Frontal cortex (tissue), 4 donors: Measurements from ENCODE around the gene SMARCA2. TPM values are rescaled to one million over a fixed set of nuclear protein-coding genes. Genes with fewer than 3 reads are reported as not detected.

ENCODE experiments used
- DNase-seq, 2 donors: peaks; one replicate each; pipeline ENCODE4 v3.0.0; 2012; ENCODE audit warnings: low spot score in 2 of 2
- FAIRE-seq: peaks from 2 replicates; lab custom pipeline; 2012; peaks lifted over from hg19 to GRCh38; lab: Jason Lieb, UNC
- total RNA-seq: library from RNA; depleted of rRNA; stranded (reverse); fragments of >200 nt; gene quantifications from one replicate; pipeline ENCODE4 v1.2.3, GENCODE V29; 2014
- donor health status: control.
- donor health status: control.
- donor health status: control.

SMARCA2 gene
- 227 TPM for total RNA-seq

DNA sequence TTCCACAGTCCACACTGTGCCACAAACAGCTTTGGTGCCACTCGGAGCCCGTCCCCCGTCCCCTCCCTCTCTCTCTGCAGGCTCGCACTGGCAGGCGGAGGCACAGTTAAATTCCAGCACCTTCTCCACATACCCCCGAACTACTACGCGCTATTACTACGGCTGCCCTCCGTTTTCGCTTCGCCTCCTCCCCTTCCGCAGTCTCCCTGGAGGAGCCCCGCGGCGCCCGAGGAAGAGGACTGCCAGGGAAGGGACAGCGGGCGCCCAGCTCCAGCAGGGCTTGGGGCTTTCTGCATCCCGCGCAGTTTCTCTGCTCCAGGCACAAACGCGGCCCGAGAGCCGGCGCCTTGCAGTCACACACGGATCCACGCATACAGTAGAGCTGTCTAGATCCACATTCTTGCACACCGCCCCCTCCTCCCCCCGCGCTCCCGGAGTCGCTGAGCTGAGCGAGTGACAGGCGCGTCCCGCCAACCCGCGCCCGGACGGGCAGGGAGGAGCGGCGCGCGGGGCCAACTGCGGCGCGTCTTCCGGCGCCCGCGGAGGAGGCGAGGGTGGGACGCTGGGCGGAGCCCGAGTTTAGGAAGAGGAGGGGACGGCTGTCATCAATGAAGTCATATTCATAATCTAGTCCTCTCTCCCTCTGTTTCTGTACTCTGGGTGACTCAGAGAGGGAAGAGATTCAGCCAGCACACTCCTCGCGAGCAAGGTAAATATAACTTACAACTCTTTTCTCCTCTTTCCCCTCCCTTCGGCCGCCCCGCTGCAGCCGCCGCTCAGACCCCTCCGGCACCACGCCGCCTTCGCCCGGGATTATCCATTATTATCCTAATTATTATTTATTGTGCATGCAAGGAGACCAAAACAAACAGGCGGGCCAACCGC lies at the start of gene SMARCA2:
SMARCA2 (plus strand) TSS at position 652 of the 885 bp plus-strand sequence. CDS start 13,676 bp downstream, outside the sequence.
- FAIRE-seq (no peak), DNase-seq (peak; percentile 90 to 94)

DNA sequence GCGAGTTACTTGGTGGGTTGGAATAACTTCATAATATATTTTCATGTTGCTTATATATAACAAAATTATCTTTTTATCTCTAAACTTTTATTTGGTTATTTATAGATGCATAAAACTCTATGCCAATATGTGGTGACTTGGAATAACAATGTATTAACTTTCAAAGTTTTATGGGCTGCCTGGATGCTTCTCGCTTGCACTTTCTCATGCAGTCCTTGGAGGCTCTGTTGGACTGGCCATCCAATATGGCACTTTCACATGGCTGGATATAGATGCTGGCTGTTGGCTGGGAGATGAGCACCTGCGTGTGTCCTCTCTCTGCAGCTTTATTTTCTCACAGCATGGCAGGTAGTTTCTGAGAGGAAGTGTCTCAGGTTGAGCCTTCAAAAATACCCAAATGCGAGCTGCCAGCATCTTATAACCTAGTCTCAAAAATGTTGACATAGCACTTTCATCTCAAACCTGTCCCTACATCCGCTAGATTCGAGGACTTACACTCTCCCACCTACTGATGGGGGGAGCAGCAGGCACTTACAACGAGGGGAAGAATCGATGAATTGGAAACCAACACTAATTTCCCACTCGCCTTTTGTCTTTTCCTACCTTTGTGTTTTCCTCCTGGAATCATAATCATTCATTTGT lies 48.3 kb upstream of the SMARCA2 start:
- FAIRE-seq: no peak
- DNase-seq: no peak

DNA sequence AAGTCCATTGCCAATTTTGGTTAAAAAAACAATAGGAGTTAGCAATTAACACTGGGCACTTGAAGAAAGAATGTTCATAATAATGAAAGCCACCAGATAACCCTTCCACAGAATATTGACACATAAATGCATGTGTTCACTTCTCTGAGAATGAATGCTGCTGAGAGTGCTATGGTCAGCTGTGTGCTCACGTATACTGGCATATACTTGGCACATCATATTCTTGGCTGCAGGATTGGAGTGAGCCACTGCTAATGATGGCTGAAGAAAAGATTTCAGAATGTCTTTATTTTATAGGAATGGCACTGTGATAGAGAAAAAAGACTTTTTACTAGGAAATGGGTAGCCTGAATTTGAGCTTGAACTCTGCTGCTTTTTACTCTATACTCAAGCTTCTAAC lies 46.0 kb upstream of the SMARCA2 start:
- DNase-seq: no peak
- no peak for FAIRE-seq

DNA sequence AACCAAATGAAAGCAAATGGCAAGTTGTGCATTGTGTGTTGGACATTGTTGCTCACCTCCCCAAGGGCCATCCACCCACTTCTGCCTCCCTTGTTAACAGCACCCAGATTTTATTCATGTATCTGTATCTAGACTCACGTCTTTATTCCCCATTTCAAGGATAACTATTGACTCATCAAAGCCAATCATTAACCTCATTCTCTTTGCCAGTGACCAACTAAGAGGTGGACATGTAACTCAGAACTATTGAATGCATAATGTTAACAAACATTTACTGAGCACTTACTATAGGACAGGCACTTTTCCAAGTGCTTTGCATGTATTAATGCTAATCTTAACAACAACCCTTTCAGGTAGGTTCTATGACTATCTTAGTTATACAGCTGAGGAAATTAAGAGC lies 45.2 kb upstream of the SMARCA2 start:
- DNase-seq: no peak
- FAIRE-seq: no peak

DNA sequence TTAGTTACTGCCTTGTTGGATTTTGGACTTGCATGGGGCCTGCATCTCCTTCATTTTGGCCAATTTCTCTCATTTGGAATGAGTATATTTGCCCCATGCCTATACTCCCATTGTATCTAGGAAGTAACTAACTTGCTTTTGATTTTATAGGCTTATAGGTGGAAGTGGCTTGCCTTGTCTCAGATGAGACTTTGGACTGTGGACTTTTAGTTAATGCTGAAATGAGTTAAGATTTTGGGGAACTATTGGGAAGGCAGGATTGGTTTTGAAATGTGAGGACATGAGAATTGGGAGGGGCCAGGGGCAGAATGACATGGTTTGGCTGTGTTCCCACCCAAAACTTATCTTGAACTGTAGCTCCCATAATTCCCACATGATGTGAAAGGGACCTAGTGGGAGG lies 42.5 kb upstream of the SMARCA2 start:
- no peak for FAIRE-seq
- DNase-seq: no peak

DNA sequence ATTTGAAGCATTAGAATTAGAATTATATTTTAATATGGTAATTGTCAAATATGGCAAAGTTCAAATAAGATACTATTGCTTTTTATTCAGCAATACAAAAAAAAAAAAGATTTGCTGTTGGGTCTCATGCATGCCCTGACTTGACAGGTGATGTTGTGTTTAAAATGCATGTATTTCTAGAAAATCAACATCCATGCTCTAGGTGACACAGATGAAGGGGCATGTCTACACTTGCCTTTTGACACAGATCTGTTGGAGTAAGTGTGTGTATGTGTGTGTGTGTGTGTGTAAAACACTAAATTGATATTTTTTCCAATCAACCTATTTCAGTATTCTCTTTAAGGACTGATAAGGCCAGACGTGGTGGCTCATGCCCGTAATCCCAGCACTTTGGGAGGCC lies 38.1 kb upstream of the SMARCA2 start:
- FAIRE-seq (no peak), DNase-seq (no peak)

DNA sequence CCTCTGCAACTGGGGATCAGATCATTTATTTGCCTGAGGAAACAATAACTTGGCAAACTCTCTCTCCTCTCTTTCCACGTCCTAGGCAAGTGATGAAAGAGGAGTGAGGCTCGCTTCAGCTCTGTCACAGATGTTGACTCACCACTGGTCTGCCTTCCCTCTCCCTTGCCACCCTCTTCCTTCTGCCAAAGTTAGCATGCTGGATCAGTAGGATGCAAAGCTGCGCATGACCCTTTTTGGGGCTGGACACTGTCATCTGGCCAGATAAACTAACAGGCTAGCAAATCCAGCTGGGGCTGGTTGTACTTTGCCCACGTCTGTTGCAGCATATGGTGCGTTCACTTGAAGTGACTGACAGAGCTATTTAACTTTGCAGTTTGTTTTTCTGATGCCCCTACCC lies 36.2 kb upstream of the SMARCA2 start:
- DNase-seq: no peak
- no peak for FAIRE-seq

DNA sequence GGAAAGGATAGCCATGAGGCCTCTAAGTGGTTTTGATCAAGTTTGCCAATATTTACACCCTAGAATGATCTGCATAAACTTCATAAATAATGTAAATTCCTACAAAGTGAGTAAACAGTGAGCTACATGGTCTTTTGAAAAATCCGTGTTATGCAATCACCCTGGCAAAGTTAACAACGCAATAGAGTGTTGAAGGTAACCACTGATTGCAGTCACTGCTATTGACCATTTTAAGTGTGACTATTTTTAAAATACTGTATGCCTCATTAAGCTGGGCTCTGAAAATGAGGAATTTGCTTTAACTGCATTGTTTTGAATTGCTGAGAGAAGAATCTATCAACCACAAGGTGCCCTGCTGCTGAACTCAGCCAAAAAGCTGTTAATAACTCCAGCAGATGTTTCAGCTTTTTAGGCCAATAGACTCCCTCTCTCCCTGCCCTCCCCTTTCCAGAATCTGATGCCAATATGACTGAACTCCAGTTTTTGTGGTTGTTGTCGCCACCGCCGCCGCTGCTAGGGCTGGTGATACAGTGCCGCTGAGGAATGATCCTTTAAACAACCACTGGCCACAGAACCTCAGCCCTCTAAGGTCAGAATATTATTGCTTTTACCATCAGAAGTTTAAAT lies 35.3 kb upstream of the SMARCA2 start:
- no peak for DNase-seq
- FAIRE-seq: no peak

DNA sequence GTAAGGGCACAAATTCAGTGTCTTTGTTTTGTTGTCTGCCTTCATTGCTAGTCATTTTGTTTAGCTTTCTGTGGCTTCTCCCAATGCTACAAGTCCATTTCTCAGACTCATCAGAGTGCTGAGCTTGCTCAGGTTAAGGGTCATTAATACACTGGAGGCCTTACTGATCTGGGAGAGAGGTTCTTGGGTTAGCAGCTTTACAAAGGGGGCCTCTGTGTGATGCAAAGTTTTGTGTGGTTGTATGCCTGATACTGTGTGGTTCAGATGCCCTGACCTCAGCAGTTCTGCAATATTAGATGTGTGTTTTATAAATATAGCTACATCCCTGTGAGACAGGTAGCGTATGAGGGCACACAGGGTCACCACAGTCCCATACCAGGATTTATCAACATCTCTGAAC lies 34.8 kb upstream of the SMARCA2 start:
- FAIRE-seq: no peak
- no peak for DNase-seq

DNA sequence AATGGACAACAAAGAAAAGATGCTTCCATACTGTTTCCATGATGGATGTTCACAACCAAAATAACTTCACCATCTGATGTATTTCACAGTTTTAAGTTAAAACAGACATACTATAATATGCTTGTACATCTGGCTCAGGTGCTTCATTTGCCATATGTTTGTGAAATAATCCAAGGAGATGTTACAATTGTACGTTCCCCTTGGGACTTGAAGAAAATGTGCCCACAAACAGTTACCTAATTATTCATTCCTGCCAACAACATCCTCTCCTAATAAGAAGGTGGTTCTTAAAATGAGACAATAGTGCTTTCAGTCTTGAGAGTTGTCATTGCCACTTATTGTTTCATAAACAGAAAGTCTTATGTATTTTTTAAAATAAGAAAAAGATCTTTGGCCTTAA lies 33.1 kb upstream of the SMARCA2 start:
- FAIRE-seq (no peak), DNase-seq (no peak)

DNA sequence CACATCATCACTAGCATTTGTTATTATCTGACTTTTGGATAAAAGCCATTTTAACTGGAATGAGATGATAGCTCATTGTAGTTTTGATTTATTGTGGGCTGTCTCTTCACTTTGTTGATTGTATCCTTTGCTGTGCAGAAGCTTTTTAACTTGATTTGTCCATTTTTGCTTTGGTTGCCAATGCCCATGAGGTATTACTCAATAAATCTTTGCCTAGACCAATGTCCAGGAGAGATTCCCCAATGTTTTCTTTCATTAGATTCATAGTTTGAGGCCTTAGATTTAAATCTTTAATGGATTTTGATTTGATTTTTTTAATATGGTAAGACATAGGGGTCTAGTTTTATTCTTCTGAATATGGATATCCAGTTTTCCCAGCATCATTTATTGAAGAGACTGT lies 28.8 kb upstream of the SMARCA2 start:
- no peak for DNase-seq
- FAIRE-seq: no peak

DNA sequence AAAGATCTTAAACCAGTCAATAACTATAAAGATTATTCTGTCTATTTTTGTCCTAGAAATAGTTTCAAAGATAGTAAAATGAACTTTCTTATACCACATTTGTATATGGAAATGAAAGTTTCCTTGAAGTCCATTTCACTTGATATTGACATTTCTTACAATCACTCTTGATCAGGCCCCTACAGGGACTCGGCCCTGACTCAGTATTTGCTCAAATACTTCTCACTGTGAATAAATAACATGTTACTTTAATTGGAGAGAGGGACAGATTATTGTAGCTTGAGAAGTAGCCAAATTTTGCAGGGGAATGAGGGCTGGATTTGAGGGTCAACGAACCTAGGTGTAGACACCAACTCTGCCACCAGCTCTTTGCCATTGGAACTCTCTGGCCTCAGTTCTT lies 25.6 kb upstream of the SMARCA2 start:
- DNase-seq (no peak), FAIRE-seq (no peak)

DNA sequence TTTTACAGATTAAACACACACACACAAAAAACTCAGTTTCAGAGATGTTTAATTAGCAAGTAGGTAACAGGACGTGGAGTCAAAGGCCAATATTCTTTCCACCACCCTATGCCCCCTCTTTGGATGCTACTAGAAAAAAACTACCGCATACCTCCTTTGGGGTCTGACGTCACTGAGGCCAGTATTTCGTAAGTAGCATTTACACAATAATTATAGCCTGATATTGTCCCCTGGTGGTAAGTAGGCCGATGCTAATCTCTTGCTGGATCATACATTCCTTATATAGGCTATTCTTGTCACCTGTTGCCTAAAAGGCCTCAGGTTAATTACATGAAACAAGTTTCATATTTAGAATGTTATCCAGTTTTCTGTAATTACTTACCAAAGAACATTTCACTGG lies 21.0 kb upstream of the SMARCA2 start:
- DNase-seq: no peak
- FAIRE-seq: no peak

DNA sequence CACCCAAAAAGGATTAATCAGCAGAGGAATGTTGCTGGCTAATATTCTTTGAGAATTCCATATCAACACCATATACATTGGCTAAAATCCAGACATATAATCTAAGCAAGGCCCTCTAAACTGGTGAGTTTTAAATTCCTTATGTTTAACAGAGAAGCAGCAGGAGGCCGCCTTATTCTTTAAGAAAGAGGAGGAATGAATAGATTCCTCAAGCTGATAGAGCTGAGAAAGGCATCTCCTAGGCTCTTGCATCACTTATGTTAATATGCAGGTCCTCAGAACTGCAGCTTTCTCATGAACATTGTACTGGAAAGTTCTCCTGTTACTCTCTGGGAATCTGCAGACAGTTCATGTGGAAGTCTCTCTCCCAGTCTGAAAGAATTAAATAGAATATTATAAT lies 20.1 kb upstream of the SMARCA2 start:
- DNase-seq (no peak), FAIRE-seq (no peak)

DNA sequence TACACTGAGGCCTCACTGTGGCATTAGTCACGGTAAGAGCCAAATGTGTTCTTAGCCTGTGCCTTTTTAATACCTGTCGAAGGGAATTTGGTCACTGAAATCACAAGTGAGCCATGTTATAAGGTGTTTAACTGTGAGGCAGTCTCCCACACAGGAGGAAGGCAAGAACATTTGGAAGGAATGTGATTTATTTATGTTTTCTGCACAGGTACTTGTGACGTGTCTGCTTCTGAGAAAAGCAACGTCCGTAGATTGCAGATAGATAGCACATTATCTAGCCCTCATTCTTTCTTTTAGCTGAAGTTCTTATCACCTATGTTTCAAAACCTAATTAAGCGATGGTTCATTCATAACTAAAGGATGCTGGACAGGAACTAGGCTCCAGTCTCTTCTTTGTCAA lies 19.0 kb upstream of the SMARCA2 start:
- FAIRE-seq: no peak
- DNase-seq: no peak

DNA sequence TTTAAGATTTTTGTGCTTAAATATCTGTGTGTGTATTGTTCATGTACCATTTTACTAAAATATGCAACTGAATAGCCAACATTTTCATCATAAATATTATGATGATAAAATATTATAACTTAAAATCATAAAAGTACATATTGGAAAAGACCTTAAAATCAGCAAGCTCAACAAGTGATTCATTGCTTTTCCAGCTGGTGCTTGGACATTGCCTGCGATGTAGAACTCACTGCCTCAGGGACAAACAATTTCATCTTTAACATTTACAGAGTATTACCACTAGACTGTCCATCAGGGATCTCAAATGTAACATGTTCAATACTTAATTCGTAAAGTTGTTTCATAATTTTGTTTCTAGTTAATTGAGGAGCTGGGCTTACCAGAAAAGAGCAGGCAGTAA lies 17.5 kb upstream of the SMARCA2 start:
- FAIRE-seq: no peak
- no peak for DNase-seq

DNA sequence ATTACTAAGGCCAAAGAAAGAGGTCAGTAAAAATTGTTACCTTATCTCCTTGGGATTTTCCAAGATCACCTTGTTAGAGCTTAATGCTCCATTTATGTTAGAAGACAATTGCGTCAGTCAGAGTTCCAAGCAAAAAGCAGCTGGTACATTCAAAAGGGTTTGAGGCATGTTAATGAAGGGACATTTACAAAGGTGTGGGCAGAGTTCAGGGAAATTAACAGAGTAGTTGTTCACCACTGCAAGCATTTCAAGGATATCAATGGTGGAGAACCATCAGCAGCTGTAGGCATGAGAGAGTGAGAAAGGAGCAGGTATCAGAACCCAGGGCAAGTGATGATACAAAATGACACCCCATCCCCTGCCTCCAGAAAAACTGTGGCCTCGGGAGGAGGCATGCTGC lies 17.0 kb upstream of the SMARCA2 start:
- DNase-seq: no peak
- no peak for FAIRE-seq

DNA sequence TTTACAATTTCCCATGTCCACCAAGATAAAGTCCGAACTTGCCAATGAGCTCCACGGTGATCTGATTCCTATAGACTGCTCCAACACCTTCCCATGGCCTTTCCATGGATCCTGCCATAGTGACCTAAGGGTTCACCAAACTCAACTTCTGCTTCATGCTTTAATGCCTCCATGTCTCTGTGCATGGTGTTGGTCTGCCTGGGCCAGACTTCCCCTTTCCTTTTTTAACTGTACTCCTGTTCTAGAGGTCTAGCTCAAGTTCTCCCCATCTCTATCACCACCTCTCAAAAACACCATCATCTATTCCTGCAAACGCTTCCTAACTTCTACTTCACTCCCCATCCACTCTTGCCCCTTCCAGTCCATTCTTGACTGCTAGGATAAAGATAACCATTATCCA lies 14.8 kb upstream of the SMARCA2 start:
- no peak for DNase-seq
- FAIRE-seq: no peak

DNA sequence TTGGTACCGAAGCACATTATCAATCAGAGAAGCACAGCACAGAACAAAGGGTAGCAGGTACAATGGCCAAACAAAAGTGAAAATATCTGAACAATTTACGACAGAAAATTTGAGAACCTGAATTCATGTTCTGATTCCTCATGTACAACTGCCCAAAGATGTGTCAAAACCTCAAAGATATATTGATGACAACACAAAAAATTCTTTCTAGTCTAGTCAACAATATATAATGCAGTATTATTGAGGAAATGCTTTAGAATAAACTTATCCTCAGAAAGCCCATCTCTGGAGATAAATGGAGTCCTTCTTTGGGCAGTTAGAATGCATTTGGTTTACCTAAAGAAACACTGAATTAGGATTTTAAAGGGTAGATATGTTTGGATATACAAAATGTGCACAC lies 6.8 kb upstream of the SMARCA2 start:
- FAIRE-seq (no peak), DNase-seq (no peak)

DNA sequence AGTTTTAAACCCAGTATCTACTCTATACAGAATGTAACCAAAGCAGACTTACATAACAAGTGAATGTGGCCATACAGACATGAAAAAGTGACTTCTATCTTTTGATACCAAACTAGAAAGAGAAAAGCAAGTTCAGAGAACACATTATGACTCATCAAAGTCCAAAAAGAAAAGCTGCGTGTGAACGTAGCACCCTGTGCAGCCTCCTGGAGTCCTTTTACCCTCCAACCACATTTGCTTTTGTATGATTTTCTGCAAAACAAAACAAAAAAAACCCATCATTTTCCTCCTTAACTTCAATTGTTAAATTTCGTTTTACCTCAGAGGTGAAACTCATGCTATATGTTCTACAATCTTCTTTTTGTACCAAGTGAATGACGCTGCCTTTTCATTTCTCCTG lies 2.8 kb upstream of the SMARCA2 start:
- FAIRE-seq (no peak), DNase-seq (no peak)
